GM18907 (cell line): Measurements from ENCODE around the gene SMYD3.

ENCODE experiments used
- ATAC-seq: cut with Tn5 transposase; IDR thresholded peaks from one replicate; pipeline ENCODE4 v1.9.1; 2021; ENCODE audit warnings: mild to moderate bottlenecking, moderate library complexity; ENCODE audit not compliant: unreplicated experiment

Gene SMYD3

DNA sequence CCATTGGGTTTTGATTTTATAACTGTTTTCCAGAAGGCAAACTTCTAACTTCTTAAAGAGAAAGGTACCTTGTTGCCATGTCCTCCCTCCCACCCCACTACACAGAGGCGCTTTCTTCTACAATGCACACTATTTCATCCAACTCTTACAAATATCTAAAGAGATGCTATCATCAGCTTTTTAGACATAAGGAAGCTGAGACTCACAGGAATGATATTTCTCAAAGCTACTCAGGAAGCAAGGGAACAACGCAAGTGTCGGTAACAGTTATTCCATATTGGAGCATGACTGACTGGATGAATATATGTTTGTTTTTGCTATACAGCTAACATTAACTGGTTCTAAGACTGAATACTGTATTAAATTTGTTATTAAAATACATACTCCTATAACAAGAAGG lies 318.0 kb downstream of the SMYD3 start:
- ATAC-seq, result no peak

DNA sequence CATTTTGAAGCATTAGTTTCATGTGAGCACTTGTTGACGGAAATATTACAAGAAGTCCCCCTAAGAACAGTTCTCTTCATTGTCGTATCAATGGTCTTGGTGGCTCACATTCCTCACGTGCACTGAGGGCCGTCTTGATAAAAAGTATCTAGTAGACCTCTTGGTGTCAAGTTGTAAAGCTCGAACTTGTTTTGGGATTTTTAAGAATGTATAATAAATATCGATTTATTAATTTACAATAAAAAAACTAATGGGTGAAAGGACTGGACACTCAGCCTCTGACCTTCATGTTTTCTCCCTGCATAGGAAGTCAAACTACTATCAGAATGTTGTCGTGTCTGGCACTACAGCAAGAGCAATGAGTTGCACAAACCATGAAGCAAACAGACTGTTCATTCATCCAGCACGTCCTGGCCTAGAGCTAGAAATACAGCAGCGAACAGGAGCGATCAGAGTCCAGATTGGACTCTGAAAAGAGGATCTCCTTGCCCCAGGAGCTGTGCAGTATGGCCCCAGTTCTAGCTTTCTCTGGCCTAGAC lies 319.2 kb downstream of the SMYD3 start:
- ATAC-seq, result no peak

DNA sequence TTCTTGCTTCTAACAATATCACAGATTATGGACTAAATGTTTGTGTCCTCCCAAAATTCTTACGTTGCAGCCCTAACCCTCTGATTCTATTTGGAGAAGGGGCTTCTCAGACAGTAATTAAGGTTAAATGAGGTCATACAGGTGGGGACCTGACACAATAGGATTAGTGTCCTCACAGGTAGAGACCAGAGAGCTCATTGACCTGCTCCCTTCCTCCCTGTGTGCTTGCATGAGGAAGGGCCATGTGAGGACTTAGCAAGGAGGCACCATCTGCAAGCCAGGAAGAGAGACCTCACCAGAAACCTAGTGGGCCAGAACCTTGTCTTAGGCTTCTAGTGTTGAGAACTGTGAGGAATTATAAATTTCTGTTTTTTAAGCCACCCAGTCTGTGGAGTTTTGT lies 322.6 kb downstream of the SMYD3 start:
- no peak for ATAC-seq

DNA sequence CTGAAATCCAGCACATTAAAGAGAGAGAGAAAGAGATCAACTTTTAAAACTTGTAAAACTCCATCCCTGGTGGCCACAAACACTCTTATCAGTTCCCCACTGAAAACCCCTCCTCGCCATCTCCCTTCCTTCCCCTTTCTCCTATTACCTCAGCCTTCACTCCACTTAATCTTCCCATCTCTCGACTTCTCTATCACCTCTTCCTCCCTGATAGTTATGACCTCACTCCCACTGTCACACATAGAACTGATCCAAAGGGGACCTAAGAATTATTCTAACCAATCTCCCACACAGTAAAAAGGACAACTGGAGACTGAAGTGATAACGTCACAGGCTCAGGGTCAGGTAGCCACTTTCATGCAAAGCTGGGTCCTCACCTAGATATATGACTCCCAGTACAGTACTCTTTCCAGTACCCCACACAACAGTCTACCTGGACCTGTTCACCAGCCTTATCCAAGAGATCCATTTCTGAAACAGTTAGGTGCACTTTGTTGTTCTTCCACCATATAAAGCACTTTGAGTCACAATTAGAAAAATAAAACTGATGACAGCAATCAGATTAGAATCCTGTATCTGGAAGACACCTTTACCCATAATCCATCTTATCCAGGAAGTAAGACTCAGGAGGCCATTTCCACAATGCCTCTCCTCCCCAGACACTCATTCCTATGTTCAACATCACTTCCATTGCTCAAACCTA lies 324.8 kb downstream of the SMYD3 start:
- no peak for ATAC-seq

DNA sequence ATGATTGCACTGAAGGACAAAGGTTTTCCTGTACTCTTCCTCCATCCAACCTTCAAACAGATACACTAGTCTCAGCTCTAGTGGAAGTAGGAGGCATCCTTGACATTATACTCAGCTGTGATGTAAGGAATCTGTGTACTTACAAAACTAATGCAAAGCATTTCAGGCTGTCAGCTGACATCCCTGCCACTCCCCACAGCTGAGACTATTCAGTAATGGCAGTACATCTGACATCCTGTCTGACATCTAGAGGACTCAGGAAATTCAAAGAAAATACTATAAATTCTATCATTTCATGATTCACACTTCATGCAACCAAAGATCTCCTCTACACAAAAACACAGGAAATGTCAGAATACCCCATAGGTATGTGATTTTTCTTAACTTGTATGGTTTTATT lies 325.8 kb downstream of the SMYD3 start:
- ATAC-seq, result no peak

- ATAC-seq, result no peak
Measured at GRCh38 chr1:246179401-246179800, 327.7 kb downstream of the SMYD3 start.

DNA sequence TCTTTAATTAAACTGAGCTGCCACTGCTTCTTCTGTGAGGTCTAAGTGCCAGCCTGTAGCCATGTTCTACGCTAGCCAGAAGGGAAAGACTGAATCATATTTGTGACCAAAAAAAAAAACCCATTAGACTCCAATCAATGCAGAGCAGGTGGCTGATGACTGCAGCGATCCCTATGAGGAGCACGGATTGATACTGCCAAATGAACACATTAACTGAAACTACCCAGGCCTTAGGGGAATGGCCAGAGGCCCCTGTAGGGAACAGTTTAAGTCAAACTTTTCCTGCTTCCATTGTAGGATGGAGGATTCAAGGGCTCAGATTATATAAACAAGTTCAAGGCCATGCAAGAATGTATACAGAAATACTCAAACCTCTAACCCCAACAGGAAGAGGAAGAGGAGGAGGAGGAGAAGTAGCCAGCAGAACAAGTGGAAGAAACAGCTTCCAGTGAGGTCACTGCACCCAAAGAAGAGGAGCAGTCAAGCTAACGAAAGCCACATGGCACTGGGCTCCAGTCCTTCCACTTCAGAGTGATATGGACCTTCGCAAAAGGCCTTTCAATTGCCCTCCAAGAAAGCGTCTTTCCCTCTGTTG lies 328.3 kb downstream of the SMYD3 start:
- ATAC-seq, result no peak

- no peak for ATAC-seq
Measured at GRCh38 chr1:246176126-246177024, 330.7 kb downstream of the SMYD3 start.

DNA sequence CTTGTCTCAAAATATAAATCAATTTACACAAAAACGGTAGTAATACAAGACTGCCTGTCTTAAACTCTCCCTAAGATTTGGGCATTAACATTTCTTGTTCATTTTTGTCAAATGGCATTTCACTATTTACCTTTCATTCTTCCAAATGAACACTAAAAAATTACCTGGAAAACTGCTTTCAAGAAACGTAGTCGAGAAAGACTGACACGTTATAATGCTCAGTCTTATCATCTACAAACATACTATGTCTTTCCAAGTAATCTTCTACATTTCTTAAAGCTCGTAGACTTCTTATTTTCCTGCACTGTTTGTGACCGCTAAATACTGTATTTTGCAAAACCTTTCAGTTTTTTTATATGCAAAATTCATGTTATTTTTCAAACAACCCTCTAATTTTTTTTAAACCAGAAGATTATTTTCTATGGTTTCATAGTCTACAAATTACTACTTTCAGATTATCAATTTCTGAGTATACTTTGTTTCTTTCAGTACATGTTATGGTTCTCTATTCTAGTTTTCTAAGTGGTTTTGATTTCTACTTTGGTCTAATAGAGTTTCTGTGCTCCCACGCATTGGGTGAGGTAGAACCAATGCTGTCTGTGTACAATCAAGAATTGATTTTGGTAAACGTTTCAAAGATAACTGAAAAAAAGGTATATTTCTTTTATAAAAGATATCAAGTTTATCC lies 336.4 kb downstream of the SMYD3 start:
- ATAC-seq, result no peak

DNA sequence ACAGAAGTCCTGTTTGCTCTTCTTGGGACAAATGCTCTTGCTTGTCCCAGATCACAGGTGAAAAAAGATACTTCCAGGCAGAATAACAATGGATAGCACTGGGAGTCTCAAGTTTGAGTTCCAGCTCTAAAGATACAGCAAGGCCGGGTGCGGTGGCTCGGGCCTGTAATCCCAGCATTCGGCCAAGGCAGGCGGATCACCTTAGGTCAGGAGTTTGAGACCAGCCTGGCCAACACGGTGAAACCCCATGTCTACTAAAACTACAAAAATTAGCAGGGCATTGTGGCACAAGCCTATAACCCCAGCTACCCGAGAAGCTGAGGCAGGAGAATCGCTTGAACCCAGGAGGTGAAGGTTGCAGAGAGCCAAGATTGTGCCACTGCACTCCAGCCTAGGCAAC lies 337.6 kb downstream of the SMYD3 start:
- no peak for ATAC-seq

GRCh38 chr1:246169019-246169418 lies 338.1 kb downstream of the SMYD3 start:
- no peak for ATAC-seq

DNA sequence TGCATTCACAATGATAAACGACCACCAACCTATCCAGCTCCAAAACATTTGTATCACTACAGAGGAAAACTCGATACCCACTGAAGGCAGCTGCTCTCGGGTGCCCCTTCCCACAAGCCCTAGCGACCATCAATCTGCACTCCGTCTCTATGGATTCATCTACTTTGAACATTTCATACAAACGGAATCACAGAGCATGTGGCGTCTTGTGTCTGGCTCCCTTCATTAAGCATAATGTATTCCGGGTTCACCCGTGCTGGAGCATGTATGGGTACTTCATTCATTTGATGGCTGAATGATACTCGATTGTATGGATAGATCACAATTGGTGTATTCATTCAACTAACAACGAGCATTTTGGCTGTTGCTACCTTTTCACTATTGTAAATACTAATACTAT lies 340.2 kb downstream of the SMYD3 start:
- ATAC-seq, result no peak

DNA sequence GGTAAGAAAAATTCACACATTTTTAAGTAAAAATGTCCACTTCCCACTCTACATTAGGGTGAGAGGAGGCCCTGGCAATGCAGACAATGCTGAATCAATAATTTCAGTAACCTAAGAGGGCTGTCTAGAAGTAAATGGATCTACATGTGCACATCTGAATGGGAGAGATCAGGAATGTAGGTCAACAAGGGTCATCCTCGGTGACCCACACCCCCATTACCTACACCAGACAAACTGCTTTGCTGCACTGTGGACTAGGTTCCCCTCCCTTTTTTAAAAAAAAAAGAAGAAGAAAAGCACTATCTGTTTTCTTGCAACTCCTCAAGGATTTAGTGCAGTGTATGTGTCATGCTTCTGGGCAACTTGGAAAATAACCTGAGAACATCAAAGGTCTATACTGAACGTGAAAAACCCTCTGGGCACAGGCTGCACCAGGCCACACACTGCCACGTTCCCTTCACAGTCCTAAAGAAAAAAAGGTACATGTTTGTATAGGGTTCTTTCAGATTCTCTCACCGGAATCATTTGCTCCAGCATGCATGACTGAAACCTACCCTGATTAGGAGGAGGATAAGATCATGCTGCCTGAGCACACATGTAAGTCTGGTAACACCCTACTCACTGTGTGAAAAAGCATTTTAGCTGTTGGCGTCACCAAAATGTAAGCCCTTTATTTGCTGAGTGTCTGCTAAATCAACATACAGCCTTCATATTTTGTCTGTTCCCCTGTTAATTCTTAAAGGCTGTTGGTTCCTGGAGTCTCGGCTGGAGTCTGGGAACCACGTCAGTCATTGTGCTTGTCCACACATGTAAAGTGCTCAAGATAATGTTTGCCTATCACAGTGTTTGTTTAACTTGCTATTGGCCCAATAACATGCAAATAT lies 341.0 kb downstream of the SMYD3 start:
- no peak for ATAC-seq

- ATAC-seq, result no peak
Measured at GRCh38 chr1:246164764-246165163, 342.3 kb downstream of the SMYD3 start.

DNA sequence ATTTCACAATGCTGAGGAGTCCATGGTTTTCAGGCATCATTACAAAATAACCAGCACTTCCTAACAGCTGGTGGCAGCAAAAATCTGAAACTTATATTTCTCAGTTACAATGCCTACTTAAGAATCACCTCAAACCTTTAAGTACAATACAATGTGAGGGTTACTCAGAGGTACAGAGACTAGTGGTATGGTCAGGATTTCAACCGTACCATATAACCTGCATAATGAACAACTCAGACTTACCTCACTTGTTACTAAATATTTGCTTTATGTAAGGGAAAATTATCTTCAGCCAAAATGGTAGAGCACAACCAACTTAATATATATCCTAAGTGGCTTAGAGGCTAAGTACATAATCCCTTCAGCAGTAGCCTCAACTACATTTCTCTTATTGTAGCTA lies 344.5 kb downstream of the SMYD3 start:
- no peak for ATAC-seq

DNA sequence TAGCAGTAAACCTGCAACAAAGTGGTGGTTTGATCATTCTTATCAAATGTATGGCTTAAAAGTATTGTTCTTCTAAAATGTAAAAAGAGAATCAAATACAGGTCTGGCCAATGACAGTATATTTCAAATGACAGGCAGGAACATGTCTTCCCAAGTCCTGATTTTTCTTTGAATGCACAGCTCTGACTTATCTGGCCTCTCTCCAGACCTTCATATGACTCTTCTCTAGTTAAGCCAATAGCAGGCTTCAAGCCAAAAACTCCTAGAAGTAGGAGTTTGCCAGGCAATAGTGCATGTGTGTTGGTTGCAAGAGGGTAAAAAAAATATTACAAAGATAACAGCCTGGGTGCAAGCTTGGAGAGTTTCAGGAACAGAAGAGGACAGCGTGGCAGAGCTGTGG lies 345.5 kb downstream of the SMYD3 start:
- ATAC-seq, result no peak

DNA sequence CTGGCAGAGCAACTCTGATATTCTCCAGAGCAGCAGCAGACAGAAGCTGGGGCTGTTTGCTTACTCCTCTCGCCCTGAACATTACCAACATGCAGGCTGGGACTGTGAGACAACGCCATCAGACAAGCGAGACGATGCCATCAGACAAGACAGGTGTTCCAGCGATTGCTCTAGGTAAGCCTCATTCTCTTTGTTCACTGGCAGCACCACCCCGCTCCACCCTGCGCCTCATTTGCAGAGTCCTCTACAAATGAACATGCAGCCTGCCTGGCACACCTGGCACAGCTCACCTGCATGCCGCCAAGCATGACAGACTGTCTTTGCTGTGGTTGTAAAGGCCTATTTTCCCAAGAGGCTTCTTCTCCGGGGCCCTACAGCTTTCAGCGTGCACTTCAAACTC lies 346.2 kb downstream of the SMYD3 start:
- ATAC-seq, result no peak

DNA sequence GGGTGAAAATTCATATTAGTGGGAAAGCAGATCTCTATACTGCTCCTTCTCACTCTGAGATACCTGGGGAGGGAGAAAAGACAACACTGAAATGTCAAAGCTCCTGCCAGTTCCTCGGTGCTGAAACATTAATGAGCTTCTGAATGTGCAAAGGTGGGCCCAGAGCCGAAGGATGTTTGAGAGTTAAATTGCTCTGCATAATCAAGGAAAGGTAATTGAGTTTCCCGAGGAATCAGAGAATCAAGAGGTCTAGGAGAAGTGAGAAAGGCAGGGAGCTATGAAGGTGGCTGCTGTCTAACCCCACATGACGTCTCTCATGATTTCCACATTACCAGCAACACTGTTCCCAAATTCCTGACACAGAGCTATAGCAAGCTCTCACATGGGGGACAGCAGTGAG lies 346.7 kb downstream of the SMYD3 start:
- ATAC-seq, result no peak

DNA sequence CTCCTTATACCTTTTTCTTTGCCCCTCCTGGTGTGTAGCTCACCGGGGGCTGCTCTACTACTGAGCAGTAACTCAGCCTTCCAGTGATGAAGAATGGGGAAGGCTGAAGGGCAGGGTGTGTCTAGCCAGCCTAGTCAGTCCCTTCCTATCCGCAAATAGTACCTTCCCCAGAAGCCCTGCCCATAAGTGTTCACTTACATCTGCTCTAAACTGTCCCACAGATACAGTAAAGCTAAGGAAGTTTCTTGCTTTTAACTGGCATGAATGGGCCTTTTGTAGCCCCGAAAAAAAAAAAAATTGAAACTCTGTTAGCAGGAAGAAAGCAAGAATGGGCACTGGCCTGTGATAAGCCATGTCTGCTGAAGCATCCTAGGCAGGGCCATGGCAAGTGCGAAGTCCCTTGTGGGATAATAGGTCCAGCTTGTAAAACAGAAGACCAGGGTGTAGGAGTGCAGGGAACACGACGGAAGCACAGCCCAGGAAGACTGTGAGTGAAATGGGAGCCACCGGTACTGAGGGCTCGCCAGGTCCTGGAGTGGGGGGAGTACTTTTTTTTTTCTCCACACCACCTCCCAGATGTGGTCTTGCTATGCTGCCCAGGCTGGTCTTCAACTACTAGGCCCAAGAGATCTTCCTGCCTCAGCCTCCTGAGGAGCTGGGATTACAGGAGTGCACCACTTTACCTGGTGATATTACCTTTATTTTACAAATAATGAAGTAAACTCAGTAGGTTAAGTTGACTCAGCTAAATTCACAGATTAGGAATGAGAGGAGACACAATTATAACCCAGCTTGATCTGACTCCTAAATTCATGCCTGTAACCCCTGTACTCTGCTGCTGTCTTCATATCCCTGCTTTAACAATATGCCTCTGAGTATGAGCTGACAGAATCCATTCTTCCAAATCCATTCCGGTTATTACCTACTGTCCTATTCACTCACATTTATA lies 347.5 kb downstream of the SMYD3 start:
- ATAC-seq, result no peak
